ENCODE measurements around the gene KRTAP10-6.
"Not testable (repeated sequence)": the region's sequence is repeated elsewhere in the genome, so short reads cannot be mapped to it uniquely, and the experiment has no call there.

Gene KRTAP10-6

GRCh38 chr21:44574457-44575306 is 17.6 kb downstream of the KRTAP10-6 start:
- no peak for DNase-seq

GRCh38 chr21:44573630-44574456 is 18.5 kb downstream of the KRTAP10-6 start, which contains the start of gene KRTAP10-4:
KRTAP10-4 (plus strand) TSS chr21:44573729; CDS start chr21:44573759, 30 bp downstream.
- not testable (repeated sequence) for DNase-seq

- DNase-seq: no peak
Observed at GRCh38 chr21:44572959-44573583, 19.2 kb downstream of the KRTAP10-6 start.

- no peak for DNase-seq
Observed at GRCh38 chr21:44571844-44572782, 20.2 kb downstream of the KRTAP10-6 start.

- DNase-seq: no peak
Observed at GRCh38 chr21:44571296-44571695, 21.0 kb downstream of the KRTAP10-6 start.

GRCh38 chr21:44569861-44570517 is 22.3 kb downstream of the KRTAP10-6 start:
- DNase-seq: no peak

- no peak for DNase-seq
Observed at GRCh38 chr21:44568667-44569556, 23.4 kb downstream of the KRTAP10-6 start.

GRCh38 chr21:44568261-44568660 is 24.0 kb downstream of the KRTAP10-6 start:
- DNase-seq: no peak

GRCh38 chr21:44567481-44568171 is 24.7 kb downstream of the KRTAP10-6 start:
- no peak for DNase-seq

- peak; percentile 55 to 61 for DNase-seq
Observed at GRCh38 chr21:44566403-44566802, 25.9 kb downstream of the KRTAP10-6 start.

- peak in 1 of 2 donors; percentile 9 for DNase-seq
Observed at GRCh38 chr21:44564886-44565598, 27.3 kb downstream of the KRTAP10-6 start.

GRCh38 chr21:44564099-44564498 is 28.2 kb downstream of the KRTAP10-6 start:
- DNase-seq: no peak

- DNase-seq: no peak
Observed at GRCh38 chr21:44558695-44559094, 33.6 kb downstream of the KRTAP10-6 start, which contains the start of gene KRTAP10-3. KRTAP10-3 (minus strand) TSS chr21:44558795; CDS start chr21:44558715, 80 bp downstream.

GRCh38 chr21:44558329-44558675 is 34.0 kb downstream of the KRTAP10-6 start:
- DNase-seq: not testable (repeated sequence)

- DNase-seq: no peak
Observed at GRCh38 chr21:44557491-44558328, 34.6 kb downstream of the KRTAP10-6 start.

- no peak for DNase-seq
Observed at GRCh38 chr21:44556879-44557278, 35.4 kb downstream of the KRTAP10-6 start.

GRCh38 chr21:44555200-44555875 is 37.0 kb downstream of the KRTAP10-6 start:
- no peak for DNase-seq

Measured in inflammatory macrophage treated with lipopolysaccharide for 1 hour (primary cell).